Brain pericyte (primary cell): ENCODE measurements around the gene PTPRM.
A peak's percentile ranks its signal among the peaks of the same experiment; 100 is the strongest.

ENCODE experiments used
- DNase-seq: peaks from one replicate; pipeline ENCODE4 v3.0.0-alpha.2; 2012; ENCODE audit warnings: low read depth, low spot score

Gene PTPRM

GRCh38 chr18:8319798-8320489, 752.8 kb downstream of the PTPRM start:
- DNase-seq, result no peak

GRCh38 chr18:8322486-8322885, 755.4 kb downstream of the PTPRM start:
- no peak for DNase-seq

DNA sequence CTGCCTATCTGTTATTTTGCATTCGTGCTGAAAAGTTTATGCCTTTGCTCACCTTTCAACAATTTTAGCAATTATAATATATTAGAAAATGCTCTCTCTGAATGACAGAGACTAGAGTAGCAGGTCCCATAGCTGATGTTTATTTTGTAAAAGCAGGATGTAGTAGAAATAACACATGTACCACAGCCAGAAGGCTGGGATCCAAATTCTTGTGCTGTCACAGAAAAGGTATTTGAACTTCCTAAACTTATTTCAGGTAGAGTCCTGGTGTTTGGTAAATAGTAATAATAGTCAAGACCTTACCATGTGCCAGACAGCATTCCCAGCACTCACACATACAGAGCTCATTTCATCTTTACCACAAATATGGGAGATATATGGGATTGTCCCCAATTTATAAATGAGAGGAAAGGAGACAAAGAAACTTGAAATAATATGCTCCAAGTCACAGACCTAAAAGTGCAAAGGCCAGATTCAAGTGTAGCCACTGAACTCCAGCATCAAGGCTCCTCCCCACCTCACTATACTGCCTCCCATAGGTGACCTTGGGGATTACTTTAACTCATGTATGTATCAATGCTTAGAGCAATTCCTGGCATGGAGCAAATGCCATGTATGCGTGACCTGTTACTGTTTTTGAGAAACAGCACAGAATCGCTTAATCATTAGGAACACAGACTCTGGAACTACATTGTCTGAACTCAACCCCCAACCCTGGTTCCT, 757.4 kb downstream of the PTPRM start:
- DNase-seq, result no peak

DNA sequence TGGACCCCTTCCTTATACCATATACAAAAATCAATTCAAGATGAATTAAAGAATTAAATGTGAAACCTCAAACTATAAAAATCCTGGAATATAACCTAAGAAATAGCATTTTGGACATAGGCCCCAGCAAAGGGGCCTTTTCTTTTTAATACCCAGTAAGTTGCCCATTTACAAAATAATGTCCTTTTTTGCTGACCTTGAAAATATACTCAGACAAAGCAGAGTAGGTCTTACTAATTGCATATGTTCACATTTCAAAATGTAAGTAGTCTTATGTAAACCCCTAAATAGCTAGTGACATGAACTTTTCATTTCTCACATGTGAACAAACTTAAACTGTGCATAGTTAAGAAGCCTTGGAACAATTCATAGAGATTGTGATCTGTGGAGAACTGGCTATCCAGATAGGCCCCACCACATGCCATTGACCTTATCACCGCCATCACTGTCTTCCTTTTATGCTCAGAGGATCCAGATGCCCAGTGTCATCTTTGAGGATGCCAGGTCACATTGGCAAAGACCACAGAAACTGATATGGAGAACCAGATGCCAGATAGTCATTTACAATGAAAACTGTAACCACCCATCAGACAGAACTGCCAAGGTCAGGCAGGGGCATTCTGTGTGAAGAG, 759.8 kb downstream of the PTPRM start:
- no peak for DNase-seq

GRCh38 chr18:8328126-8328525, 761.0 kb downstream of the PTPRM start:
- no peak for DNase-seq

- peak; percentile 38 for DNase-seq
These were observed 762.2 kb downstream of the PTPRM start for GRCh38 chr18:8329186-8329771.

DNA sequence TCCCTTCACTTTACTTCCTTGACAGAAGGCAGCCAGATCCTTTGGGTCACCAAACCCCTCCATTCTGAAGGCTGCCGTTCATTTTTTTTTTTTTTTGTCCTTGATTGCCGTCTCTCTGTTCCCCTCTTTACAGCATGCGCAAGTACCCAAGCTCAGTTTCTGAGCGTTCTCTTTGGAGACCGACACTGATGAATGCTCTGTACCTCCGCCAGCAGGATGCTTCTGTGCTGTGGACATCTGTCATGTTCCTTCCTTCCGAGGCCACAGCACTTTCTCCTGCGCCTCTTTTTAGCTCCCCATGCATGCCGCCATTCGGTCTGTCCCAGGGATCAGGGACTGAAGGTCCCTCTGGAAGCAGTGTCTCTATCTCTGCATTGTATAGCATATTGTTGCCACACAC, 763.5 kb downstream of the PTPRM start:
- DNase-seq, result no peak

GRCh38 chr18:8332286-8332685, 765.2 kb downstream of the PTPRM start:
- no peak for DNase-seq

GRCh38 chr18:8333961-8334360, 766.8 kb downstream of the PTPRM start:
- no peak for DNase-seq

GRCh38 chr18:8337211-8337610, 770.1 kb downstream of the PTPRM start:
- DNase-seq, result no peak

DNA sequence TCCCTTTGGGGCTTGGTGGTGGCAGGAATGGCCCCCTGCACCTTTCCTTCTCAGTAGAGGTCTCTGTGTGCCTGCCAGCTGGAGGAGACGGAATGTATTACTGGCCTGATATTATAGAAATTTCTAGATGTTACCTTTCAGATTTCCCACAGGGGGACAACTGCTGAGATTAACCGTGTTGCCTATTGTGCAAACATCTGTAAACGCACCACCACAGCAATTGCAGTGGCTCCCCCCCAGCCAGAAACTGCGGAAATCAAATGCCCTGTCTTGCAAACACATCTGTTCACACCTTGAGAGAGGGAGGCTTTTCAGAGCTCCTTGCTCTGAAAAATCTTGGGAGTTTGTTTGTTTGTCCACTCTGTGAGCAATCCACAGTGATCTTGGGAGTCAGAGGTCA, 772.1 kb downstream of the PTPRM start:
- DNase-seq, result no peak

DNA sequence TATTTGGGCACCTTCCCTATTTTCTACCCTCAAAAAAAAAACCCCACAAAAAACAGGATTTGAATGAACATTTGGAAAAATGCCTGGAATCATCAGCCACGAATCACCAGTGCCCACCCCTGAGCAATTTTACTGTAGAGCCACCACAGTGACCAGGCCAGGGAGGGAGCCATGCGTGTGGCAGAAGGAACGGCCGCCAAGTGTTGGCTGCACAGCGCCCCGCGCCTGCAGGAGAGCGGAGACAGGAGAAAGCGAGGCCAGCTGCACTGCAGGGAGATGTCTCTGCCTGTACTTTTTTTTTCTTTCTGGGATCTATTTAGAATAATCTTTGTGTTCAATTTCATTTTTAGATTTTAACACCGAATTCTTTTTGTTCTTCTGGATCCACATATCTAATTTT, 772.8 kb downstream of the PTPRM start:
- no peak for DNase-seq

GRCh38 chr18:8341481-8342230, 774.5 kb downstream of the PTPRM start:
- no peak for DNase-seq

- no peak for DNase-seq
These were observed 781.1 kb downstream of the PTPRM start for GRCh38 chr18:8348051-8348720.

DNA sequence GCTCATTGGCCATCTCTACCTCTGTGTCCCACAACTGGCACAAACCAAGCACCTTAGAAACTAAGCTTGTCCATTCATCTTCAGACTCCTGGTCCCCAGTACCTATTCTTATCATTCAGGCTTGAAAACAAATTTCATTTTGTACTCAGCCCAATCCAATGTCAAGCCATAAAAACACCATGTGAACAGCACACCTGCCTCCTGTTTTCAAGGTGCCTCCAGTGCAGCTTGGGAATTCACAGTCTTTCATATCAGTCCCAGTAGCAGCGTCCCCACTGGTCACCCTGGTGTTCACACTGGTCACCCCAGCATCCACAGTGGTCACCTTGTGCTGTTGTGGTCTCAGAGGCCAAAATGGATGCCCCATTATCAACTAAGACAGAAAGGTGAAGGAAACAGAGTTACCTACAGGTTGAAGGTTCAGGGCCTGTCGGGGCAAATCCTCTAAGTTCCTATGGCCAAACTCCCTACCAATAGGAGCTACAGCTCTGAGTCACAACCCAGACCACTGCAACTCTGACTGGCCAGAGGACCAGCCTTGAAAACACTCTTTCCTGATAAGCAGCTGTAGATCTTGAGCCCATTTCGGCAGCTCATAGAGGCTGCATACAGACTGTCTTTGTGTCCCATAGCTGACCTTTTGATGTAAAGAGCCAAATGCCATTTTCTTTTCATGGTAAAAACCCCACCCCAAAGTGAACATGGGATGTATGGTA, 782.6 kb downstream of the PTPRM start:
- no peak for DNase-seq

GRCh38 chr18:8350628-8351027, 783.5 kb downstream of the PTPRM start:
- DNase-seq, result no peak

- DNase-seq, result no peak
These were observed 784.0 kb downstream of the PTPRM start for GRCh38 chr18:8351161-8351560.

- DNase-seq, result no peak
These were observed 787.2 kb downstream of the PTPRM start for GRCh38 chr18:8354304-8354703.

DNA sequence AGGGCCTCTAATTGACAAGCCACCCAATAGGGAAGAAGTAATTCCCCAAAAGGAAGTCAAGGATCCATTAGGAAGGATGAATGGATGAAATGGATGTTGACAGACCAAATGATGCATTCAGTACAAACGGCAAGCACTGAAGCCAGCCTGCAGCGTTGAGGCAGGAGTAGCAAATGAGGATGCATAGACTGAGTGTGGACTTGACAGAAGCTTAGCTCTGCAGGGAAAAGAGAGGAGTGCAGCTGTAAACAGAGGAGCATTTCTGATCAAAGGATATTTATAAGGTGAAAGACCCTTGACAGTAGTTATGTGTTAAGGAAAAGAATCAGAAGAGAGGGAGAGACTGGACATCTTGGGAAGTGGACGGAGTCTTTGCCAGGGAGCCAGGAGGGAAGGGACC, 788.9 kb downstream of the PTPRM start:
- DNase-seq, result no peak

DNA sequence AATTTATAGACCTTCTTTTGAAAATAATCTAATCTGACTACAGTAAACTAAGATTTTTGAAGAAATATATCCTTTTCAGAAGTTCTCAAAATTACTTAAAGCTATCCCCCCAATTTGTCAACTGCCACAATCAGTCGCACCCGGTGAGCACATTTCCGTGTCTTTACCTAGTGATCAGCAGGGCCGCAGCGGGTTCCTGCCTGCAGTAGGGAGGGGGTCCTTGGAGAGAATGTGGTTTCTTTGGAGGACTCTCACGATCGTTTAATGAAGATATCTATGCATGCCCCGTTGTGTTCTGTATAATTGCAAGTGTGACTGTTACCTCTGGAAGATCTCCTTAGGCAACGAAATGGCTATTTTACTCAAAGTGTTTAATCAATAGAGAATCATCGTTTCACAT, 790.2 kb downstream of the PTPRM start:
- no peak for DNase-seq
